Fibroblast of lung (primary cell): ENCODE results near the gene BECN2. TPM values are rescaled to one million over a fixed set of nuclear protein-coding genes. Genes with fewer than 3 reads are reported as not detected.

Experiments
- DNase-seq, 2 donors: peaks; one replicate each; pipeline versions ENCODE4 v3.0.0 to v3.0.0-alpha.2; 2010; ENCODE audit warnings: low read depth in 2 of 2
- H2AFZ ChIP-seq: 2 replicates; pipeline ENCODE4 v1.5.1; 2012; ENCODE audit warnings: low read length, control low read depth, inconsistent platforms
- H3K27ac ChIP-seq: 2 replicates; pipeline ENCODE4 v1.5.1; 2011; ENCODE audit warnings: low read length, control low read depth; ENCODE audit not compliant: insufficient read depth
- H3K27me3 ChIP-seq: 2 replicates; pipeline ENCODE4 v1.5.1; 2011; ENCODE audit warnings: mild to moderate bottlenecking, low read length; ENCODE audit not compliant: control insufficient read depth, insufficient read depth
- H3K36me3 ChIP-seq: 2 replicates; pipeline ENCODE4 v1.5.1; 2011; ENCODE audit warnings: low read length; ENCODE audit not compliant: control insufficient read depth, insufficient read depth
- H3K4me1 ChIP-seq: 2 replicates; pipeline ENCODE4 v1.5.1; 2011; ENCODE audit warnings: low read length; ENCODE audit not compliant: control insufficient read depth, insufficient read depth; ENCODE audit errors: extremely low read depth
- H3K4me2 ChIP-seq: 2 replicates; pipeline ENCODE4 v1.5.1; 2011; ENCODE audit warnings: low read length, control low read depth; ENCODE audit not compliant: insufficient read depth; ENCODE audit errors: extremely low read depth
- H3K4me3 ChIP-seq, 4 experiments: fragments of 200-600 bp in 1 of 4; sonication (generic) in 1 of 4; replicated peaks in 1 of 4; 2 replicates each; pipeline ENCODE4 v1.5.1; 2011 to 2016; ENCODE audit warnings: low read length in 4 of 4, low read depth in 3 of 4, mild to moderate bottlenecking in 3 of 4, control low read depth in 2 of 4, inconsistent platforms in 1 of 4, mixed read lengths in 1 of 4; ENCODE audit not compliant: insufficient read depth in 1 of 4; ENCODE audit errors: control extremely low read depth in 1 of 4
- H3K79me2 ChIP-seq: 2 replicates; pipeline ENCODE4 v1.5.1; 2012; ENCODE audit warnings: mild to moderate bottlenecking, low read length, inconsistent platforms; ENCODE audit not compliant: control insufficient read depth, insufficient read depth
- H3K9ac ChIP-seq: 2 replicates; pipeline ENCODE4 v1.5.1; 2011; ENCODE audit warnings: mild to moderate bottlenecking, low read length, control low read depth; ENCODE audit not compliant: insufficient read depth
- H3K9me3 ChIP-seq: 2 replicates; pipeline ENCODE4 v1.5.1; 2012; ENCODE audit warnings: low read depth, low read length; ENCODE audit not compliant: control insufficient read depth, insufficient read depth
- H4K20me1 ChIP-seq: 2 replicates; pipeline ENCODE4 v1.5.1; 2011; ENCODE audit warnings: low read length; ENCODE audit not compliant: control insufficient read depth, insufficient read depth; ENCODE audit errors: extremely low read depth
- EZH2 ChIP-seq: IDR thresholded peaks from 2 replicates; pipeline ENCODE4 v1.5.1; 2012; ENCODE audit warnings: low read length, control low read depth, mild to moderate bottlenecking; ENCODE audit errors: missing control alignments
- polyA plus RNA-seq, 2 donors: library from polyadenylated mRNA; depleted of rRNA in 1 of 2; stranded (reverse) in 1 of 2; unstranded in 1 of 2; fragments of >200 nt; gene quantifications; 2 replicates each; pipeline ENCODE4 v1.2.1, GENCODE V29; 2011 to 2012; ENCODE audit warnings: missing spikeins in 1 of 2
- total RNA-seq: library from RNA; depleted of rRNA; stranded (reverse); fragments of >200 nt; gene quantifications from 2 replicates; pipeline ENCODE4 v1.2.1, GENCODE V29; 2014
- TF ChIP-seq, protein P1 (sequence below), 2 donors: IDR thresholded peaks in 1 of 2; conservative IDR thresholded peaks in 1 of 2; 1 replicate in 1 of 2; 2 replicates in 1 of 2; pipeline ENCODE4 v1.5.1; 2011 to 2012; ENCODE audit warnings: low read length in 2 of 2, control low read depth in 1 of 2, inconsistent platforms in 1 of 2, low read depth in 1 of 2, mild to moderate bottlenecking in 1 of 2

Gene BECN2
- total and polyA plus RNA-seq, 2 donors (not counting 1 experiment from before 2014, with no cell fraction given) = not detected

DNA sequence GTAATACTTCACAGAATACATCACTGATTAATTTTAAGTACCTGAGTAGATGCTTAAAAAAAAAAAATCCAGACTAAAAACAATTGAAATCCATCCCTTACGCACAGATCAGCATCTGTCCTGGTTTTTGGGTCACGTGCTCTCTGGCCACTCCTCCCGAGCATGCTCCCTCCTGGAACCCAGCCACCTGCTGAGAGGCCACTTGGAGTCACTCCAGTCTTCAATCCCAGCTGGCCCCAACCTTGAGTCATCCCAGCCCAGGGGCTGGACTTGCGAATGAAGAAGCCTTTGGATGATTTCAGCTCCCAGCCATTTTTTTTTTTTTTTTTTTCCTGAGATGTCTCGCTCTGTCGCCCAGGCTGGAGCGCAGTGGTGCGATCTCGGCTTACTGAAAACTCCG is 32.5 kb downstream of the BECN2 start:
- DNase-seq = peak; percentile 96 to 97
- H3K36me3 ChIP-seq = no peaks in the 10 kb centered on the region
- H2AFZ ChIP-seq = no peak overlapping the region
- no peak overlapping the region for H3K27ac ChIP-seq
- no peak overlapping the region for H3K9ac ChIP-seq
- no peaks in the 10 kb centered on the region for H4K20me1 ChIP-seq
- TF ChIP-seq EZH2 = no peak
- TF ChIP-seq, protein P1, sequence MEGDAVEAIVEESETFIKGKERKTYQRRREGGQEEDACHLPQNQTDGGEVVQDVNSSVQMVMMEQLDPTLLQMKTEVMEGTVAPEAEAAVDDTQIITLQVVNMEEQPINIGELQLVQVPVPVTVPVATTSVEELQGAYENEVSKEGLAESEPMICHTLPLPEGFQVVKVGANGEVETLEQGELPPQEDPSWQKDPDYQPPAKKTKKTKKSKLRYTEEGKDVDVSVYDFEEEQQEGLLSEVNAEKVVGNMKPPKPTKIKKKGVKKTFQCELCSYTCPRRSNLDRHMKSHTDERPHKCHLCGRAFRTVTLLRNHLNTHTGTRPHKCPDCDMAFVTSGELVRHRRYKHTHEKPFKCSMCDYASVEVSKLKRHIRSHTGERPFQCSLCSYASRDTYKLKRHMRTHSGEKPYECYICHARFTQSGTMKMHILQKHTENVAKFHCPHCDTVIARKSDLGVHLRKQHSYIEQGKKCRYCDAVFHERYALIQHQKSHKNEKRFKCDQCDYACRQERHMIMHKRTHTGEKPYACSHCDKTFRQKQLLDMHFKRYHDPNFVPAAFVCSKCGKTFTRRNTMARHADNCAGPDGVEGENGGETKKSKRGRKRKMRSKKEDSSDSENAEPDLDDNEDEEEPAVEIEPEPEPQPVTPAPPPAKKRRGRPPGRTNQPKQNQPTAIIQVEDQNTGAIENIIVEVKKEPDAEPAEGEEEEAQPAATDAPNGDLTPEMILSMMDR (conservative IDR thresholded peaks at IDR 0.05 in 1 of 2, IDR thresholded peaks at IDR 0.05 in 1 of 2; ENCODE audit: low read depth in 1 of 2, low read length in 2 of 2) = no peak
- H3K4me2 ChIP-seq = no peak overlapping the region
- no peaks in the 10 kb centered on the region for H3K27me3 ChIP-seq
- no peaks in the 10 kb centered on the region for H3K9me3 ChIP-seq
- H3K79me2 ChIP-seq = no peaks in the 10 kb centered on the region
- H3K4me1 ChIP-seq = no peaks in the 10 kb centered on the region
- no peak overlapping the region for H3K4me3 ChIP-seq

DNA sequence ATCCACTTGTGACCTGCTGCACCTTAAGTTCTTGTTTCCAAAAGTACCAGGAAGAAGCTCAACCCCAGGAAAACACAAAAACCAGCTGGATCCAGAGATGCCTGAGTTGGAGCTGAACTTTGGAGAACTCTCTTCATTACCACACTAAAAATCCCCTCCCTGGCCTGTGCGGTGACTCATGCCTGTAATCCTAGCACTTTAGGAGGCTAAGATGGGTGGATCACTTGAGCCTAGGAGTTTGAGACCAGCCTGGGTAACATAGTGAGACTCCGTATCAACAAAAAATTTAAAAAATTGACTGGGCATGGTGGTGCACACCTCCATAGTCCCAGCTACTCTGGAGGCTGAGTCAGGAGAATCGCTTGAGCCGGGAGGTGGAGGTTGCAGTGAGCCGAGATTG is 35.2 kb downstream of the BECN2 start:
- Histone ChIP-seq H4K20me1 (no peaks in the 10 kb centered on the region), H3K4me1 (no peaks in the 10 kb centered on the region), H3K79me2 (no peaks in the 10 kb centered on the region), H3K9ac (no peak overlapping the region), H3K36me3 (no peaks in the 10 kb centered on the region), H3K4me2 (no peak overlapping the region), H3K27ac (no peak overlapping the region), H3K27me3 (no peaks in the 10 kb centered on the region), H2AFZ (no peak overlapping the region), H3K4me3 (no peak overlapping the region), H3K9me3 (no peaks in the 10 kb centered on the region)
- peak; percentile 33 to 50 for DNase-seq
- TF ChIP-seq, protein P1 (conservative IDR thresholded peaks at IDR 0.05 in 1 of 2, IDR thresholded peaks at IDR 0.05 in 1 of 2; ENCODE audit: low read depth in 1 of 2, low read length in 2 of 2) = no peak
- no peak for TF ChIP-seq EZH2

GRCh38 chr1:241994171-241994570 is 36.6 kb downstream of the BECN2 start:
- Histone ChIP-seq H3K36me3 (no peaks in the 10 kb centered on the region), H3K9me3 (no peaks in the 10 kb centered on the region)

More at GRCh38 chr1:241994171-241994570, 36.6 kb downstream of the BECN2 start:
- TF ChIP-seq EZH2 = no peak
- TF ChIP-seq, protein P1 (conservative IDR thresholded peaks at IDR 0.05 in 1 of 2, IDR thresholded peaks at IDR 0.05 in 1 of 2; ENCODE audit: low read depth in 1 of 2, low read length in 2 of 2) = no peak
- Histone ChIP-seq H3K9ac (no peak overlapping the region), H3K4me3 (no peak overlapping the region), H3K4me2 (no peak overlapping the region), H3K27ac (no peak overlapping the region), H3K4me1 (no peaks in the 10 kb centered on the region), H4K20me1 (no peaks in the 10 kb centered on the region), H2AFZ (no peak overlapping the region), H3K79me2 (no peaks in the 10 kb centered on the region), H3K27me3 (no peaks in the 10 kb centered on the region)
- DNase-seq = no peak
